SK-N-MC (cell line): ENCODE results near the gene PCSK5.
A peak's percentile ranks its signal among the peaks of the same experiment; 100 is the strongest.

Experiments
- DNase-seq: peaks from one replicate; pipeline ENCODE4 v3.0.0-alpha.2; 2011; ENCODE audit warnings: low read depth, low spot score
- H3K27ac ChIP-seq: fragments of 200-600 bp; sonication (generic); 2 replicates; pipeline ENCODE4 v1.5.1; 2016; ENCODE audit warnings: mixed run types
- H3K36me3 ChIP-seq: fragments of 200-600 bp; sonication (generic); 2 replicates; pipeline ENCODE4 v1.6.1; 2017; ENCODE audit warnings: antibody characterized with exemption, low read length, mixed read lengths; ENCODE audit not compliant: insufficient read depth
- H3K4me3 ChIP-seq: fragments of 200-600 bp; sonication (generic); 2 replicates; pipeline ENCODE4 v1.5.1; 2016
- H3K9ac ChIP-seq: fragments of 200-600 bp; sonication (generic); 2 replicates; pipeline ENCODE4 v1.8.0; 2017; ENCODE audit warnings: mixed run types, mixed read lengths; ENCODE audit not compliant: insufficient read length
- H3K9me3 ChIP-seq: fragments of 200-600 bp; sonication (generic); 2 replicates; pipeline ENCODE4 v1.6.1; 2017; ENCODE audit warnings: low read depth, mild to moderate bottlenecking, antibody characterized with exemption, low read length, moderate library complexity, mixed read lengths
- EZH2 ChIP-seq: fragments of 200-600 bp; sonication (generic); IDR thresholded peaks from one replicate; pipeline ENCODE4 v1.6.1; 2017; ENCODE audit warnings: antibody characterized with exemption
- FOXP2 ChIP-seq: optimal IDR thresholded peaks from 2 replicates; pipeline ENCODE3; 2011; ENCODE audit warnings: mild to moderate bottlenecking, moderate library complexity; ENCODE audit not compliant: insufficient read depth; ENCODE audit errors: extremely low read length, control extremely low read depth
- POLR2AphosphoS5 ChIP-seq: IDR thresholded peaks from 2 replicates; pipeline ENCODE4 v1.6.1; 2012; ENCODE audit warnings: mild to moderate bottlenecking, low read depth, low read length, borderline replicate concordance

PCSK5 gene

GRCh38 chr9:75921391-75922127 lies 31.1 kb downstream of the PCSK5 start:
- H3K9ac ChIP-seq = no peak overlapping the region
- no peak overlapping the region for H3K4me3 ChIP-seq
- H3K27ac ChIP-seq = no peak overlapping the region
- H3K9me3 ChIP-seq = no peaks in the 10 kb centered on the region
- TF ChIP-seq POLR2AphosphoS5 = no peak
- no peak for TF ChIP-seq EZH2
- TF ChIP-seq FOXP2 = no peak
- no peak for DNase-seq
- no peaks in the 10 kb centered on the region for H3K36me3 ChIP-seq

GRCh38 chr9:75926385-75926784 lies 35.9 kb downstream of the PCSK5 start:
- Histone ChIP-seq H3K9ac (no peak overlapping the region), H3K9me3 (no peaks in the 10 kb centered on the region), H3K36me3 (no peaks in the 10 kb centered on the region), H3K4me3 (no peak overlapping the region), H3K27ac (no peak overlapping the region)
- DNase-seq = no peak
- TF ChIP-seq FOXP2 (no peak), EZH2 (no peak), POLR2AphosphoS5 (no peak)

DNA sequence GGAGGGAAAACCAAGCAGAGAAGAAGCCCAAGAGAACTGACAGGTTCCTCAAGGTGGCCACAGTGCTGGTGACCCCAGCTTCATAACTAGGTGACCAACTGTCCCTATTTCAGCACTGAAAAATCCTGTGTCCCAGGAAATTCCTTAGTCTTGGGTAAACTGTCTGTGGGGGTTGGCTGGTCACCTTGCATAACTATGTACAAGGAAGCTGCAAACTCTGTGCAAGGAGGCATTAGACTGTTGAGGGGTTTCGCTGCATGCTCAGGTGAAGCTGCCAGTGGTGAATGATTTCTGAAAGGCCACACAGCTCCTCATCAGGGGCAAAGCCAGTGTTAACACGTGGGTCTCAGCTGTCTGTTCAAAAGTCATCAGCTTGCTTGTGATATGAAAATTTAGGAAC lies 36.9 kb downstream of the PCSK5 start:
- TF ChIP-seq FOXP2 = no peak
- no peak for TF ChIP-seq EZH2
- TF ChIP-seq POLR2AphosphoS5 = no peak
- no peak overlapping the region for H3K4me3 ChIP-seq
- no peaks in the 10 kb centered on the region for H3K36me3 ChIP-seq
- no peaks in the 10 kb centered on the region for H3K9me3 ChIP-seq
- no peak for DNase-seq
- no peak overlapping the region for H3K9ac ChIP-seq
- H3K27ac ChIP-seq = no peak overlapping the region

- no peak for DNase-seq
- Histone ChIP-seq H3K9ac (no peak overlapping the region), H3K36me3 (no peaks in the 10 kb centered on the region), H3K27ac (no peak overlapping the region), H3K9me3 (no peaks in the 10 kb centered on the region), H3K4me3 (no peak overlapping the region)
- TF ChIP-seq POLR2AphosphoS5 (no peak), FOXP2 (no peak), EZH2 (no peak)
These were observed 39.7 kb downstream of the PCSK5 start for GRCh38 chr9:75930190-75930589.

- no peaks in the 10 kb centered on the region for H3K9me3 ChIP-seq
- DNase-seq = no peak
- 0 out of 2 replicates have a peak overlapping the region, but pooled peaks have one; percentile 10 for H3K27ac ChIP-seq
- TF ChIP-seq EZH2 = no peak
- no peak for TF ChIP-seq POLR2AphosphoS5
- no peak for TF ChIP-seq FOXP2
- H3K4me3 ChIP-seq = no peak overlapping the region
- H3K36me3 ChIP-seq = no peaks in the 10 kb centered on the region
- no peak overlapping the region for H3K9ac ChIP-seq
These were observed 40.4 kb downstream of the PCSK5 start for GRCh38 chr9:75930730-75931321.

GRCh38 chr9:75933982-75934381 lies 43.5 kb downstream of the PCSK5 start:
- Histone ChIP-seq H3K27ac (no peak overlapping the region), H3K9ac (no peak overlapping the region), H3K36me3 (no peaks in the 10 kb centered on the region), H3K9me3 (no peaks in the 10 kb centered on the region), H3K4me3 (no peak overlapping the region)
- DNase-seq = no peak
- no peak for TF ChIP-seq POLR2AphosphoS5

- Histone ChIP-seq H3K4me3 (no peak overlapping the region), H3K9me3 (no peaks in the 10 kb centered on the region), H3K36me3 (no peaks in the 10 kb centered on the region), H3K9ac (no peak overlapping the region), H3K27ac (no peak overlapping the region)
- DNase-seq = no peak
- TF ChIP-seq POLR2AphosphoS5 = no peak
These were observed 45.1 kb downstream of the PCSK5 start for GRCh38 chr9:75935591-75935990.

DNA sequence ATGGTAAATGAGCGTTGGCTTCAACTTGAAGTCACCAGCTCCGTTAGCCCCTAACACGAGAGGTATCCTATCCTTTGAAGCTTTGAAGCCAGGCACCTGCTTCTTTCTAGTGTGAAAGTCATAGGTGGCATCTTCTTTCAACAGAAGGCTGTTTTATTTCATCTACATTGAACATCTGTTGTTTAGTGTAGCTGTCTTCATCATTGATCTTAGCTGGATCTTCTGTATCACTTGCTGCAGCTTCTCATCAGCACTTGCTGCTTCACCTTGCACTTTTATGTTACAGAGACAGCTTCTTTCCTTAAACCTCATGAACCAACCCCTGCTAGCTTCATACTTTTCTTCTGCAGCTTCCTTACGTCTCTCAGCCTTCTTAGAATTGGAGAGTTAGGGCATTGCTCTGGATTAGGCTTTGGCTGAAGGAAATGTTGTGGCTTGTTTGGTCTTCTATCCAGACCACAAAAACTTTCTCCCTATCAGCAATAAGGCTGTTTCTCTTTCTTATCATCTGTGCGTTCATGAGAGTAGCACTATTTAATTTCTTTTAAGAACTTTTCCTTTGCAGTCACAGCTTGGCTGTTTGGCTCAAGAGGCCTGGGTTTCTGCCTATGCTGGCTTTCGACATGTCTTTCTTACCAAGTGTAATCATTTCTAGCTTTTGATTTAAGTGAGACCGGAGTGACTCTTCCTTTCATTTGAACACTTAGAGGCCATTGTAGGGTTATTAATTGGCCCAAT lies 47.2 kb downstream of the PCSK5 start:
- Histone ChIP-seq H3K27ac (no peak overlapping the region), H3K9me3 (no peaks in the 10 kb centered on the region), H3K9ac (no peak overlapping the region), H3K4me3 (no peak overlapping the region), H3K36me3 (no peaks in the 10 kb centered on the region)
- TF ChIP-seq EZH2 = no peak
- TF ChIP-seq POLR2AphosphoS5 = no peak
- no peak for TF ChIP-seq FOXP2
- DNase-seq = no peak
